HepG2 (cell line): ENCODE measurements around the gene SYNPO. TPM values are rescaled to one million over a fixed set of nuclear protein-coding genes. Genes with fewer than 3 reads are reported as not detected.

ENCODE experiments used
- ARID2 ChIP-seq: sonication (generic); formaldehyde crosslinking; IDR thresholded peaks from 2 replicates; pipeline ENCODE4 v1.8.1; 2022; ENCODE audit warnings: mild to moderate bottlenecking, missing genetic modification reagents, borderline replicate concordance
- ATAD3A ChIP-seq: sonication (generic); formaldehyde crosslinking; IDR thresholded peaks from 2 replicates; pipeline ENCODE4 v1.4.0; 2020; ENCODE audit warnings: missing genetic modification reagents
- FOXJ3 ChIP-seq: sonication (generic); formaldehyde crosslinking; IDR thresholded peaks from 2 replicates; pipeline ENCODE4 v1.4.0; 2020; ENCODE audit warnings: missing genetic modification reagents, mild to moderate bottlenecking, borderline replicate concordance
- GATAD2A ChIP-seq: IDR thresholded peaks from 2 replicates; pipeline ENCODE4 v1.6.1; 2016
- GPBP1L1 ChIP-seq: sonication (generic); formaldehyde crosslinking; IDR thresholded peaks from 2 replicates; pipeline ENCODE4 v1.5.0; 2020; ENCODE audit warnings: mild to moderate bottlenecking, missing genetic modification reagents
- HES4 ChIP-seq: sonication (generic); formaldehyde crosslinking; IDR thresholded peaks from 2 replicates; pipeline ENCODE4 v1.9.0; 2021; ENCODE audit warnings: mild to moderate bottlenecking, missing genetic modification reagents, borderline replicate concordance
- HINFP ChIP-seq: sonication (generic); formaldehyde crosslinking; IDR thresholded peaks from 2 replicates; pipeline ENCODE4 v1.4.0; 2020; ENCODE audit warnings: low read depth, mild to moderate bottlenecking, missing genetic modification reagents
- HNRNPUL1 ChIP-seq: fragments of 200-400 bp; formaldehyde crosslinking; IDR thresholded peaks from 2 replicates; pipeline ENCODE4 v1.6.1; 2017; ENCODE audit warnings: low read depth, mild to moderate bottlenecking, low read length, moderate library complexity
- MBD4 ChIP-seq: IDR thresholded peaks from 2 replicates; pipeline ENCODE4 v1.6.1; 2012; ENCODE audit warnings: low read length, inconsistent platforms, borderline replicate concordance
- NFYB ChIP-seq: sonication (generic); formaldehyde crosslinking; IDR thresholded peaks from 2 replicates; pipeline ENCODE4 v1.4.0; 2020; ENCODE audit warnings: missing genetic modification reagents
- PATZ1 ChIP-seq: sonication (generic); formaldehyde crosslinking; IDR thresholded peaks from 2 replicates; pipeline ENCODE4 v1.4.0; 2020; ENCODE audit warnings: missing genetic modification reagents
- RBAK ChIP-seq: sonication (generic); formaldehyde crosslinking; IDR thresholded peaks from 2 replicates; pipeline ENCODE4 v1.5.1; 2020; ENCODE audit warnings: mild to moderate bottlenecking, missing genetic modification reagents
- SAP130 ChIP-seq: IDR thresholded peaks from 2 replicates; pipeline ENCODE4 v1.6.1; 2016; ENCODE audit warnings: low read depth
- THRA ChIP-seq: sonication (generic); formaldehyde crosslinking; IDR thresholded peaks from 2 replicates; pipeline ENCODE4 v1.4.0; 2020; ENCODE audit warnings: missing genetic modification reagents, borderline replicate concordance
- ZFP36L2 ChIP-seq: sonication (generic); formaldehyde crosslinking; IDR thresholded peaks from 2 replicates; pipeline ENCODE4 v1.4.0; 2020; ENCODE audit warnings: missing genetic modification reagents
- ZNF138 ChIP-seq: sonication (generic); formaldehyde crosslinking; IDR thresholded peaks from 2 replicates; pipeline ENCODE4 v1.5.0; 2020; ENCODE audit warnings: mild to moderate bottlenecking, low read depth, missing genetic modification reagents
- ZNF639 ChIP-seq: conservative IDR thresholded peaks from 2 replicates; pipeline ENCODE4 v1.6.1; 2018; ENCODE audit warnings: missing genetic modification reagents
- ZNF652 ChIP-seq: IDR thresholded peaks from 2 replicates; pipeline ENCODE4 v1.6.1; 2016; ENCODE audit warnings: low read depth, borderline replicate concordance
- ZNF776 ChIP-seq: sonication (generic); formaldehyde crosslinking; IDR thresholded peaks from 2 replicates; pipeline ENCODE4 v1.4.0; 2020; ENCODE audit warnings: mild to moderate bottlenecking, missing genetic modification reagents
- ZSCAN12 ChIP-seq: sonication (generic); formaldehyde crosslinking; IDR thresholded peaks from 2 replicates; pipeline ENCODE4 v1.9.0; 2021; ENCODE audit warnings: mild to moderate bottlenecking, missing genetic modification reagents
- ZSCAN9 ChIP-seq: IDR thresholded peaks from 2 replicates; pipeline ENCODE4 v1.6.1; 2016; ENCODE audit warnings: borderline replicate concordance
- polyA plus RNA-seq, 8 experiments: library from polyadenylated mRNA; depleted of rRNA in 3 of 8; stranded (reverse) in 7 of 8; unstranded in 1 of 8; fragments of >200 nt; fragmentation: Illumina TruSeq in 4 of 8; extraction: Trizol in 4 of 8; gene quantifications; 2 replicates each; pipeline versions ENCODE4 v1.2.1 to v1.2.3, GENCODE V29; 2011 to 2016; ENCODE audit warnings: low read depth in 4 of 8, missing spikeins in 1 of 8, mixed read lengths in 1 of 8; ENCODE audit not compliant: insufficient read depth in 1 of 8
- total RNA-seq, 5 experiments: library from RNA; depleted of rRNA; stranded (reverse); fragments of >200 nt; fragmentation: Illumina TruSeq; extraction: Trizol; gene quantifications; 2 replicates each; pipeline ENCODE4 v1.2.3, GENCODE V29; 2016; ENCODE audit warnings: low read depth in 1 of 5

SYNPO gene
- total and polyA plus RNA-seq, 2 of the 13 experiments (the other 11 are each of a cell fraction or from before 2014, with no cell fraction given) = 0.09 to 0.30 TPM

GRCh38 chr5:150656191-150657132 is 16.0 kb downstream of the SYNPO start (continued):
- TF ChIP-seq RBAK (no peak), MBD4 (no peak), ZNF639 (CRISPR knock-in tag) (0 out of 2 replicates have a peak, but pooled peaks have one; percentile 35), ZNF138 (no peak), SAP130 (CRISPR knock-in tag) (peak; percentile 26; the same call in 1 of the 2 replicates), THRA (no peak), HES4 (CRISPR knock-in tag) (peak; percentile 33; the same call in 1 of the 2 replicates), FOXJ3 (CRISPR knock-in tag) (no peak), ARID2 (CRISPR knock-in tag) (no peak), HNRNPUL1 (no peak), HINFP (no peak), ZSCAN12 (CRISPR knock-in tag) (no peak), ATAD3A (no peak), ZSCAN9 (no peak), ZNF776 (CRISPR knock-in tag) (0 out of 2 replicates have a peak, but pooled peaks have one; percentile 21), GPBP1L1 (CRISPR knock-in tag) (no peak), GATAD2A (no peak), ZFP36L2 (CRISPR knock-in tag) (no peak), ZNF652 (CRISPR knock-in tag) (no peak), PATZ1 (CRISPR knock-in tag) (peak; percentile 70), NFYB (no peak)
